NCI-H1694 treated with DMSO at 0.1 percent for 48 hours (cell line): ENCODE results near the gene SERINC3.
"Not testable (repeated sequence)": the region's sequence is repeated elsewhere in the genome, so short reads cannot be mapped to it uniquely, and the experiment has no call there.

ENCODE experiments used
- DNase-seq: peaks from one replicate; lab custom pipeline; 2025; lab: John Stamatoyannopoulos, UW

The SERINC3 gene

DNA sequence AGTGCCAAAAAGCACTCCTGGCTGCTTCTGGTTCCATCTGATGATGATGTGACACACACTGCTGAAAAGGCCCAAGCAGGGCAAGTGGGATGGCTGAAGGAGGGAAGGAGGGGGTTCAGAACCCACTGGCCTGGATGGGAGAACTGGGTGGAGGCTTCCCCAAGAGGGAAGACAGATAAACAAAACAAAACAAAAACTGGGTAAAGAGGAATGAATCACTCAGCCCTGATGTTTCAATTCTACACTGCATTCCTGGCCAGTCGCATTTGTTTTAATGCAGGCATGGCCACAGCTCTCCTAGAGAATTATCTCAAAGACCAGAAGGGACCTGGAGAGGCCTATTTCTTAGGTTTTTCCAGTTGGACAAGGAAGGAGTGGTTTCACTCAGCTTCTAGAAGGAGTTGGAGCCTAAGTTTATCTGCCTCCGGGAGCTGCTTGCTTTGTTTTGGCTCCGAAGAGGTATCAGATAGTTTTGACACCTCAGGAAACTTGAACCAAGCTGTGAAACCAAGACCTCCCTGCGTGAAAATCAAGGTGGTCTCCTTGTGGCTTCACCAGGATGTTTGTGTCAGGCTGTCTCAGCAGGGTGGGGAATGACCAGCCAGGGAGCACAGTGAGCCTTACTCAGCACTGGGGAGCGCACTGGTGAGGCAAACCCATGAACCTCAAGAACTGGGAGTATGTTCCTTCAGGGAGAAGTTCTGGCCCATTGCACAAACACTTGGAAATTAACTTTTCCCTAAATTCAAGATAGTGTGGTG, 30.1 kb downstream of the SERINC3 start:
- DNase-seq, result no peak

DNA sequence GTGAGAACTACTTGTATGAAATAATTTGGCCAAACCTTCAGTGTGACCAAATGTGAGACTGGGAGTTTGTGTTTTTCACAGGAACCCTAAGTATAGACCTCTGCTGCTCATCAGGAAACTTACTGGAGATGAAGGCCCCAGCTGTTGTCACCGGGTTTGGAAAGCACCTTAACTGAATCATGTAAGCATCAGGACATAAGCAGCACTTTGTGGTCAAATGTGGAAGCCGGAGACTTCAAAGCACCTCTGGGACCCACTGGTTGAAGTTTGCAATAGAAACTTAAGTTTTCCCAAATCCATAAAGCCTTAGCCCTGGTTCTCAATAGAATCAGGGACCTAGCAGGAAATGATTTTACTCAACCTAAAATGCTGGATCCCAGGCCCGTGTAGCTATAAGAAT, 31.9 kb downstream of the SERINC3 start:
- no peak for DNase-seq

DNA sequence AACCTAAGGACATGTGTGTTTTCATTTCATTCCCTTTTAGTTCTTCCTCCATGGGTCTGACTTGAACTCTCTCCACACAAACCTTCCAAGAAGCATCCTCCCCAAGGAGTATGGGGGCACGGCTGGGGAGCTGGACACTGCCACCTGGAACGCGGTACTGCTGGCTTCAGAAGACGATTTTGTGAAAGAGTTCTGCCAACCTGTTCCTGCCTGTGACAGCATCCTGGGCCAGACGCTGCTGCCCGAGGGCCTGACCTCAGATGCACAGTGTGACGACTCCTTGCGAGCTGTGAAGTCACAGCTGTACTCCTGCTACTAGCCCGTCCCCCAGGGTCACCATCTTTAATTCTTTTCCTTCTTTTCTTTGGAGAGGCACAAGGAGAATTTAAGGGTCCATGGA, 32.6 kb downstream of the SERINC3 start:
- DNase-seq, result no peak

DNA sequence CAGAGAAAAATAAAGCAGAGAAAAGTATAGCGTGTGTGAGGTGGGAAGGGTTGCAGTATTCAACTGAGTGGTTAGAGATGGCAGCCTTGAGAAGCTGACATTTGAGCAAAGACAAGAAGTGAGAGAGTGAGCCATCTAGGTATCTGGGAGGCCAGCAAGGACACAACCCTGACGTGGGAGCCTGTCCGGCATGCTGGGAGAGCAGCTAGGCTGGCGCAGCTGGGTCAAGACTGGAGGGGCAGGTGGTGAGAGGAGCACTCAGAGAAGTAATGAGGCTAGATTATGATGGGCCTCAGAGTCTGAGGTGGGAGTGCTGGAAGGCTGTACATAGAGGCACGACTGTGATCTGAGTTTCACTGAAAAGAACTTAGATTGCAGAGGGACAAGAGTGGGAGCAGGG, 33.3 kb downstream of the SERINC3 start:
- DNase-seq, result no peak

DNA sequence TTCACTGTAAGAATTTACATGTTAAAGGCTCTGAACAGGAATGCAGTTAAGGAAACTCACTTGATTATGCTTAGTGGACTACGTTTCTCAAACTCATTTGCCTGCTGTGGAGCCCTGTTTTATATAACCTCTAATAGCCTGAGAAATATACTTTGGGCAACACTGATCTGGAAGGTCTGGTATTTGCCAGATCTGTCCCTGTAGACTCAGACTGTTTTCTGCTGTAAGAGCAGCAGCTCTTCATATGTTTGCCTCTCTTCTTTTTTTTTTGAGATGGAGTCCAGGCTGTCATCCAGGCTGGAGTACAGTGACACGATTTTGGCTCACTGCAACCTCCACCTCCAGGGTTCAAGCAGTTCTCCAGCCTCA, 36.1 kb downstream of the SERINC3 start:
- no peak for DNase-seq

DNA sequence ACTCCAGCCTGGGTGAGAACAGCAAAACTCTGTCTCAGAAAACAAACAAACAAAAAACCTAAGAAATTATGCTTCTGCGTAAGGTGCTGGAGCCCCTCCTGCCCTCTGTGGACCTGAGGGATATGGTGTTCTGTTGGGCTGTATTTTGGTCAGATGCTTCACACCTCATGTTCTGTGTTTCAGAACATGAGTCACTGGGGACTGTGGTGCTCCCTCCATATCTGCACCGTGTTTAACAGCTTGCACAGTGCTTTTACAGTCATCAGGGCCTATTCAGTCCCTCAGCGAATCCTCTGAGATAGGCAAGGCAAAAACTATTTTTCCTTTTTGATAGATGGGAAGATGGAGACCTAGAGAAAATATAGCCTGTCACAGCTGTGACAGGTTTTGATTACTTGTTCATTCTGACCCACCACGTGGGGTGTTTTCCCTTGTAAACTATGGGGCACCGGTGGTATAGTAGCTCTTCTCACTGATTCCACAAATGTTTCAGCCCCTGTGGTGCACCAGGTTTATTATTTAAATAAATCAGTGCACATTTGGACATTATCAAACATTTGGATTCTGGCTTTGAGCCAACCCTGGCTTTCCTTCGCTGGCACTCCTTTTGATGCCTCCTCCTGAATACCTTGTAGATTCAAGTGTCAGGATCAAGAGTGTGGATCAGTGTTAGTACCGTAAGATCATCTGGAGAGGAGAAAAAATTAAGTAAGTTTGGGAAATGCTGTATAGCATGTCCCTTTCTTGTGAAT, 36.6 kb downstream of the SERINC3 start:
- no peak for DNase-seq

DNA sequence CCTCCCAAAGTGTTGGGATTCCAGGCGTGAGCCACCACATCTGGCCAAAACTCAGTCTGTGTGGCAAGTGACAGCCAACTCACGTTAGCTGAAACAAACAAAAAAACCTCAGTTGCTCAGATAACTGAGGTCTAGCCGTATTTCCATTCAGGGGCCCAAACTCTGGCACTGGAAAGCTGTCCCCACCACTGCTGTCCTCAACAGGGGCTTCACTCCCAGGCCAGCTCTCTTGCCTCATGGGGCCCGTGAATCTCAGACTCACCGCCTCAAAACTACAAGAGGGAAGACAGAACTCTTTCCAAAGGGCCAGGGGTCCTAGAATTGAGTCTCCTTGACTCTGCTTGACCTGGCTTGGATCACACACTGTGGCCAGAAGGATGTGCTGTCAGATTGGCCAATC, 38.8 kb downstream of the SERINC3 start:
- no peak for DNase-seq

DNA sequence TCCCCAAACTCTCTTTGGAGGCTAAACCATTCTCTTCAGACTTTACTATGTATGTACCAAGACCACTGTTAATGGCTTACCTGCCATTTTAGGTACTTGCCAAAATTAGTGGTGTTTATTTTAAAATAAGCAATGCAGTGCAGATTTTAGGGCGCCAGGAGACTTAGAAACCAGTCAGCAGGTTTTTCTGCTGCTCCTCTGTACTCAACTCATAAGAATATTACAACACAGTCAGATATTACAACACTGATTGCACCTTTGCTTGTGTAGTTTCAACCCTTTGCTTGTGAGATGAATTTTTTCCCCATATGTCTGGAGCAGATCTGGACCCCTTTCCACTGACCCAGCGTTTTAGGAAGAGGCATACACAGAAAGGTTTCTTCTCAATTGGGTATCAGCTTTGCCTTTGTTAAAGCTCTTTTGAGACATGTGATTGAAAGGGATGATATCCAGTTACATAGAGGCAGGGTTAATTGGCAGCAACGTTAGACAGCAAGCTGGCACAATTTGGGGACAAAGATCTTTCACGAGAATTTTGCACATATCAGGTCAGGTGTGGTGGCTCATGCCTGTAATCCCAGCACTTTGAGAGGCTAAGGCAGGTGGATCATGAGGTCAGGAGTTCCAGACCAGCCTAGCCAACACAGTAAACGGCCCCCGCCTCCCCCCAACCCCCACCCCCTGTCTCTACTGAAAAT, 40.0 kb downstream of the SERINC3 start:
- DNase-seq, result no peak

DNA sequence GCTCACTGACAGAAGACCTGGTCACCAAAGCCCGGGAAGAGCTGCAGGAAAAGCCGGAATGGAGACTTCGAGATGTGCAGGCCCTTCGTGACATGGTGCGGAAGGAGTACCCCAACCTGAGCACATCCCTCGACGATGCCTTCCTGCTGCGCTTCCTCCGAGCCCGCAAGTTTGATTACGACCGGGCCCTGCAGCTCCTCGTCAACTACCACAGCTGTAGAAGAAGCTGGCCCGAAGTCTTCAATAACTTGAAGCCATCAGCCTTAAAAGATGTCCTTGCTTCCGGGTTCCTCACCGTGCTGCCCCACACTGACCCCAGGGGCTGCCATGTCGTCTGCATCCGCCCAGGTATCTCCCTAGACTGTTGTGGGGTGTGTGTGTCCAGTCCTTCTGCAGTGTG, 41.8 kb downstream of the SERINC3 start:
- DNase-seq, result no peak

DNA sequence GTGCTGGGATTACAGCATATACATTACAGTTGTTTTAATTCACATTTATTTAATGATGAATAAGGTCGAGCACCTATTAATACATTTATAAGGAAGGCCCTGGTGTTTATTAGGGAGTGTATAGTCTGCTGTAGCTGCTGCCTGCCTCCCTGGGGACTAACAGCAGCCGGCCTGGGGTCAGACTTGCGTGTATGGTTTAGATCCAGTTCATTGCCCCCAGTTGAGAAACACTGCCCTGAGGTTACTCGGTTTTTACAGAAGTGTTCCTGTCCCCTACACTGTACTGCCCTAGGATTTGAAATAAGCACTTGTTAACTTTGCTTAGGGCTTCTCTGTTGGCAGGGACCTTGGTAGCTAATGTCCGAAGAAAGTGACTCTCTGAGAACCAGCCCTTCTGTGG, 42.2 kb downstream of the SERINC3 start:
- no peak for DNase-seq

DNA sequence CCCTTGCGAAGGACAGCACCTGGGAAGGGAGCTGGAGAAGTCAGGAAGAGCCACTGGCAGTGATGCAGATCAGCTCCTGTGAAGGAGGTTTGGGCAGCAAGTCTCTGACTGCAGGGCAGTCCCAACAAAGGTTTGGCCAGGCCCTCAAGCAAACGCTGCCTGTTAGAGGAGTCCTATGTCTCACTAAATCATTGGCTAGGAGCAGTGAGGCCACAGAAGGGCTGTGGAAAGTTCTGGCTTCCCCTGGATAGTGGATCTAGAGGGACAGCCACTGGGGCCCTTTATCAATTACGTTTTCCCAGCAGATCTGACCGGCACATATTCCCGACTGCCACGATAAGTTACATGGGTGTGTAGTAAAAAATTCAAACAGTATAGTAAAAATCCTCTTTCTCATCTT, 43.7 kb downstream of the SERINC3 start:
- no peak for DNase-seq

DNA sequence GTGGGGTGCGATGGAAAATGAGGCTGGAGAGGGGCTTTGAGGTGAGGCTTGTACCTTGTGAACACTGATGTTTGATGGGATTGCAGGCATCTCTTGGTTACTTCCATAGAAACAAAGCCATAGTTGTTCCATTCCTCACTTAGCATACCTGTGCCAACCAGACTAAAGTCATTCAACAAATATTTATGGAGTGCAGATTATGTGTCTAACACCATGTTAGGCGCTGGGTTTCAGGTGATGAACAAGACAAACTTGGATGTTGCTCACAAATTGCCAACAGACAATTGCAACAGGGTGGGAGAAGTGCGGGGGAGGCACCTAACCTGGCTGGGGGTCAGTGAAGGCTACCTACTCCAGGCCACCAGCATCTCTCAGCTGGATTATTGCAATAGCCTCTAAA, 44.7 kb downstream of the SERINC3 start:
- DNase-seq, result no peak

DNA sequence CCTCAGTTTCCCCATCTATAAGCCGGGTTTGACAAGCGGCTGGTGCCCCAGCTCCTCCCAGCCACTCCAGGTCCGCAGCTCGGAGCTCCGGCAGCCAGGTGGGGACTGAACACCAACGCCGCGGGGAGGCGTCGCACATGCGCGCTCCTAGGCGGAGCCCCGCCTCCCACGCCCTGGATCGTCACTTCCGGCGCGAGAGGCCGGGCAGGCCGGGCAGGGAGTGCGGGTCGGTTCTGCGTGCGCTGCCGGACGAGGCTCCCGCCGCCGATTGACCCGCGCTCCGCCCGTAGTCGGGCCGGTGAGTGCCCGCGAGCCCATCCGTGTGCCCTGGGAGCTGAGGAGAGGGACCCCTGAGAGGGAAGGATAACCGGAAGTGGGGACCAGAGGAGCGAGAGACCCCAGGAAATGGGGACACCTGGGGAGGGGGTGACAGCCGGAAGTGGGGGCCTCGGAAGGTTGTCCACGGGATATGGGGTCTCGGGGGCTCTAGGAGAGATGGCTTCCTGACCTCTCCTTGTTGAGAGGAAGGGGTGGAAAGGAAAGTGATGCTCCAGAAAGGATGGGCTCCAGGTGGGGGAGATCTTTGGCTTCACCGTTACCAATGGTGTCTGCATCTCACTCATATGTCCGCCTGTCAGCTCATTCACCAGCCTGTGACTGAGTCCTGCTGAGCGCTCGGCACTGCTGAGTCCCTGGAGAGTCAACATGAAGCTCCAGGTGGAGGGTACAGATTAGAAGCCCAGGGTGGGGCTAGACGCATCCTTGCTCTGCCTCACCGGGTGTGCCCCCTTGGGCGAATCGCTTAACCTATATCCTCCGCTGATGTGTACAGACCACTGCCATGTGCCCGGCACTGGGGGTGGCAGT, 45.9 kb downstream of the SERINC3 start, which contains the start of gene TTPAL:
Gene TTPAL (plus strand): TSS at position 181 of the 867 bp plus-strand sequence. CDS start 4,126 bp downstream, outside the sequence.
- peak; percentile 61 for DNase-seq

DNA sequence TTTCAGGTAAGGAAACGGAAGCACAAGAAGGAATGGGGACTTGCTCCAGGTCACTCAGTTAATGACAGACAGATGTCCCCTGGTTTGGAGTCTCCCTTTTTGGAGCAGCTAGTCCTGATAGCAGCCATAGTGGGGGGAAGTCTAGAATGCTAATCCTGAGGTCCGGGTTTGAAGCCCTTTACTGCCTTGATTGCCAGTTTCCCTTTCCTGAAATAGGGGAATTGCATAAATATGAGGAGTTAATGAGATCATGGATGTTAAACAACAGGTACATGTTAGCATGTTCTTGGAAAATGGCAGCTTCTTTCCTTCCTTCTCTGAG, 46.5 kb downstream of the SERINC3 start:
- no peak for DNase-seq

DNA sequence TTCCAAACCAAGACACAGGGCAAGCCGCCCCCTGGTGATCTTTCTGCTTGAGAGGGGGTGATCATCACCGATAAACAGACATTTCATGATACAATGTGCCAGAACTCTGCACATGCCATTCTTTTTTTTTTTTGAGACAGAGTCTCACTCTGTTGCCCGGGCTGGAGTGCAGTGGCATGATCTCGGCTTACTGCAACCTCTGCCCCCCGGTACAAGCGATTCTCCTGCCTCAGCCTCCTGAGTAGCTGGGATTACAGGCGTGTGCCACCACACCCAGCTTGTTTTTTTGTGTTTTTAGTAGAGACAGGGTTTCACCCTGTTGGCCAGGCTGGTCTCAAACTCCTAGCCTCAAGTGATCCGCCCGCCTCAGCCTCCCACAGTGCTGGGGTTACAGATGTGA, 49.6 kb downstream of the SERINC3 start:
- DNase-seq, result not testable (repeated sequence)

DNA sequence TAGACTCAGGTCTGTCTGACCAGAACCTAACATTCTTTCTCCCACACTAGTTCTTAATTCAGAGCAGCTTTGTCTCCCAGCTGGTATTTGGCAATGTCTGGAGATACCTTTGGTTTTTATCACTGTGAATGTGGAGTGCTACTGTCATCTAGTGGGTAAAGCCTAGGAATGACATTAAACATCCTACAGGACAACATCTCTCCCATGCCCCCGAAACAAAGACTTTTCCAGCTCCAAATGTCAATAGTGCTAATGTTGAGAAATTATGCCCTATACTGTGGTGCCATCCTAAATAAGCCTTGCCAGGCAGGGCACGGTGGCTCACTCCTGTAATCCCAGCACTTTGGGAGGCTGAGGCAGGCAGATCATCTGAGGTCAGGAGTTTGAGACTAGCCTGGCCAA, 50.4 kb downstream of the SERINC3 start:
- no peak for DNase-seq

DNA sequence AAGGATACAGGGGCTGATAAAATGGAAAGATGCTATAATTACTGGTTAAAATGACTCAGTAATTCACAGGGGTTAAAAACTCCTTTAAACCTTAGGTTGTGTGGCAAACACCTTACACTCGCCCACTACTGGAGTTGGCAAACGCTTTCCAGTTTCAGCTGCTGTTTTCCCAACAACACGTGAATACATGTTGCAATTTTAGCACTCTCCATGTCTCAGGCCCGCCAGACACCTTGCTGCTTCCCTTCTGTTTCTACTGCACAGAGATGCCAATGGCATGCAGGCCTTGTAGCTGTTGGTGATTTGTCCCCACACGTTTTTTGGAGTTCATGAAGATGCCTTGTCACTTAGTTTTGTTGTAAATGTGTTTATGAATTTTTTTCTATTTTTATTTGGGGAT, 51.5 kb downstream of the SERINC3 start:
- DNase-seq, result no peak

DNA sequence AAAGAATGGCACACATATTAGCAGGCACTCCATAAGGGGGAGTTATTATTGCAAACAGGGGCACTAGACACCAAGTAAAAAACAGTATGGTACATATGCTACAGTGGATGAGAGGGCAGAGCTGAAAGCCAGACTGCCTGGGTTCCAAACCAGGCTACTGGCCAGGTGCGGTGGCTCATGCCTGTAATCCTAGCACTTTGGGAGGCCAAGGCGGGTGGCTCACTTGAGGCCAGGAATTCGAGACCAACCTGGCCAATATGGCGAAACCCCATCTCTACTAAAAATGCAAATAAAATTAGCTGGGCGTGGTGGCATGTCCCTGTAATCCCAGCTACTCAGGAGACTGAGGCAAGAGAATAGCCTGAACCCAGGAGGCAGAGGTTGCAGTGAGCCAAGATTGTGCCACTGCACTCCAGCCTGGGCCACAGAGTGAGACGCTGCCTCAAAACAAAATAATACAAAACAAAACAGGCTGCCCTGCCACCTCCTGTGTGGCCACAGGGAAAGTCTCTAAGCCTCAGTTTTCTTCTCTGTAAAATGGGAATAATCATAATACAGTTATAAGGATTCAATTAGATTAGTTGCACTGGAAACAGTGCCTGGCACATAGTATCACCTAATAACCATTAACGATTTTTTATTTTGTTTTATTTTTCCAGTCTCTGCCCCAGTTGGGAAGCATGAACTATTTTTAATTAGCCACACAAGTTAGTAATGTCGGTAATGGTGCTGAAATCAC, 53.7 kb downstream of the SERINC3 start:
- no peak for DNase-seq

DNA sequence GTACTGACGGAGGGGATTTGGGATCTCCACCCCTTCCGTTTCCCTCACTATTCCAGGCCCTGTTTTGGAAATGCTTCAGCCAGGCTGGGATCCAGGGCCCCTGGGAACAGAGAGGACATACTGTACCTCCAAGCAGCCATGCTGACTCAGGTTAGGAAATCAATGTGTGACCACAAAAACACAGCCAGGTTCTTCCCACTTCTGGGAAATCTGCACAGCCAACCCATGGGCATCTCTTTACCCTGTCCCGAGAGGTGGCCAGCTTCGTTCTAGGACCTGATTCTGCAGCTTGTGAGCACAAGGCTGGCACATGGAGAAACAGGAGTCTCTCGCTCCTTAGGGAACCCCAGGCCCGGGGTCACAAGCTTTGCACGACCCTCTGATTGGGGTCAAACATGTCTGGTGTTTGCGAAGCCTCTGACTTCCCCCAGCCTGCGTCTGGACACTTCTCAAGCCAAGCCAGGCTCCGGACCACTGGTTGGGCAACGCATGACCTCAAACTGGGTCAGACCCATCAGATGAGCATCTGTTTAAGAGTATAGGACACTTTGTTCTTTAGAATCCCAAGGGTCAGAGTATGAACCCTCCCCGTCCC, 54.5 kb downstream of the SERINC3 start:
- DNase-seq, result no peak

DNA sequence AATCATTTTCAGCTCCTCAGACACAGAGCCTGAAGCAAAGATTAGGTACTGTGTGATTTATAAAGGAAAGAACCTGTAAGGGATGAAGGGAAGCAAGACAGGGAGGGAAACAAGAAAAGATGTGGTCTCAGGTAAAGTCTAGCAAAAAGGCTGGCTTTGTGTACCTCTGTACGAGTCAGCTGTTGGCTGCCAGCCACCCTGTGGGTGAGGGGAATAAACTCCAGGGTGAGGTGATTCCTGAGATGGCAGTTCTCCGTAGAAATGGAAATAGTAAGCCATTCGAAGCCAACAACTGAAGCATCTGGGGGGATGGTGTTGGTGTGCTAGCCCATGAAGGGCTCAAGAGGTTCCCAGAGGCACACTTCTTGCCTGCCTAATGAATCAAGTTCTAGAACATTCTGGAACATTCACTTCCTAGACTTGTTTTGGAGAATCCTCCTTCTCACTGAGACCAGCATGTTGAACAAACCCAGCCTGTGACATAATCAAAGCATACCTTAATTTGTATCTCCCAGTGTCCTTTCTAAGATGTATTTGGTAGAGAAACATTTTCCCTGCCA, 56.8 kb downstream of the SERINC3 start:
- no peak for DNase-seq

DNA sequence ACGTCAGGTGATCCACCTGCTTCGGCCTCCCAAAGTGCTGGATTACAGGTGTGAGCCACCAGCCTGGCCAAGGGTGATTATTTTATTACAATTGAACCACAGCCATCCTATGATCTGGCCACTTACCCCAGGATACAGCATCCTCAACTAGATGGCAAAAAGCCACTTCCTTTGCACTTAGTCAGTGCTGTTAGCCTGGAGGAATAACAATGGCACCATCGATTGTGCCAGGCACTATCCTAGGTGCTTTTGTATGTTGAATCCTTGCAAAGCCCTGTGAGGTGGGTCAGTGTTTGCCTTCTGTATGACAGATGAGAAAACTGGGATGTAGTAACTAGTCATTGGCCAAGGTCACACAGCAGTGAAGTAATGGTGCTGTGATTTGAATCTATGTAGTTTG, 57.4 kb downstream of the SERINC3 start:
- DNase-seq, result no peak
